Measurements from ENCODE around the gene TSHZ2. TPM values are rescaled to one million over a fixed set of nuclear protein-coding genes. Genes with fewer than 3 reads are reported as not detected.

Gene TSHZ2
- total and polyA plus RNA-seq, 2 of the 4 experiments (the other 2 are of a cell fraction), result under 0.01 to 0.02 TPM

DNA sequence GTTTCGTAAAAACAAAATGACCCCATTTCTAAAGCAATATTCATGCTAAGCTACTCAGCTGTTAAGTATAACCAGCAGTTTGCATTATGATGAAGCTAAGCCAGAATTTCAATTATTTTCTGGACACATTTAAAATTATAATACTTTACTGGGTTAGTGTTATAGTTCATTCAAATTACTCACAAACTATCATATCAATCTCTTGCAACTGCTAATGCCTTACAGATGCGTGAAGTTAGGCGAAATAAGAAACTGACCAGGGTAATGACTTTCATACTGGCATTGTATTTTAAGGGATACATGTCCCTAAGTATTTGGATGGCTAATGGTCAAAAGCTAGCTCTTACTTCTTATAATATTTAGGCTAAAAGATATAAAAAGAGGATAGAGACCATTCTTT is 249.6 kb downstream of the TSHZ2 start:
- intact Hi-C loops (cut with micrococcal nuclease) (no loop called here), dilution Hi-C loops (cut with HindIII; ENCODE audit: low sequenced_read_pairs, unreplicated experiment) (no loop called here), in situ Hi-C loops (cut with MboI; ENCODE audit: low sequenced_read_pairs) (loop anchor here (25.0 kb wide), 1 partner anchor 909 kb away; no protein-coding TSS in a partner anchor)
- Histone ChIP-seq H4K8ac (ENCODE audit: low read depth in 2 of 2, low read length in 2 of 2) (no peak overlapping the region), H2AFZ (replicated peaks; ENCODE audit: low read length, poor library complexity) (no peak overlapping the region), H4K20me1 (ENCODE audit: insufficient read depth, low read length) (no peaks in the 10 kb centered on the region), H3K9me3 (ENCODE audit: control insufficient read depth, insufficient read depth, low read length) (no peaks in the 10 kb centered on the region), H3K23ac (ENCODE audit: low read depth, low read length) (no peak overlapping the region), H3K27me3 (ENCODE audit: control insufficient read depth, insufficient read depth, low read length) (no peaks in the 10 kb centered on the region), H2AK9ac (replicated peaks; ENCODE audit: low read depth, low read length, poor library complexity) (no peak overlapping the region), H3K4me2 (ENCODE audit: low read depth, low read length) (no peak overlapping the region), H3K14ac (replicated peaks; ENCODE audit: low read depth, low read length) (no peak overlapping the region), H3K56ac (ENCODE audit: extremely low read depth, insufficient read depth, low read length) (no peak overlapping the region), H2BK20ac (ENCODE audit: low read depth, low read length) (no peak overlapping the region), H3K27ac (ENCODE audit: insufficient read depth, low read length) (no peak overlapping the region), H3K18ac (ENCODE audit: low read depth, low read length) (no peak overlapping the region), H3K79me1 (ENCODE audit: low read depth in 1 of 2, low read length in 2 of 2) (no peaks in the 10 kb centered on the region), H3K9me1 (ENCODE audit: insufficient read depth, low read length) (no peaks in the 10 kb centered on the region), H4K91ac (ENCODE audit: insufficient read depth, low read depth, low read length) (no peak overlapping the region), H3K4me3 (ENCODE audit: insufficient read depth, low read depth, low read length) (no peak overlapping the region), H2BK120ac (ENCODE audit: low read depth, low read length) (no peak overlapping the region), H3K36me3 (ENCODE audit: control insufficient read depth, insufficient read depth, low read length) (no peaks in the 10 kb centered on the region), H3K4me1 (ENCODE audit: control insufficient read depth, insufficient read depth, low read length) (no peaks in the 10 kb centered on the region), H3K4ac (ENCODE audit: low read depth, low read length) (no peak overlapping the region), H2BK15ac (ENCODE audit: low read depth, low read length) (no peak overlapping the region), H2AK5ac (ENCODE audit: low read depth, low read length) (no peak overlapping the region), H4K5ac (ENCODE audit: low read depth, low read length) (no peak overlapping the region), H3K9ac (ENCODE audit: low read depth, low read length) (no peak overlapping the region), H2BK5ac (ENCODE audit: low read depth, low read length, poor library complexity, severe bottlenecking) (no peak overlapping the region)
- BruUV-seq (replicated peaks), result no TSS peak
- ChIA-PET POLR2A (ENCODE audit: unreplicated experiment) (no interaction called here), CTCF (no interaction called here)
- no peak for ATAC-seq (ENCODE audit: low read depth)
- TF ChIP-seq POLR2A (IDR thresholded peaks at IDR 0.05; ENCODE audit: low read depth, low read length), result no peak
- TF ChIP-seq MXI1 (IDR thresholded peaks at IDR 0.05; ENCODE audit: borderline replicate concordance, low read depth, low read length), result no peak
- TF ChIP-seq SMC3 (IDR thresholded peaks at IDR 0.05; ENCODE audit: low read depth, low read length), result no peak
- TF ChIP-seq MAFK (IDR thresholded peaks at IDR 0.05; ENCODE audit: low read depth, low read length), result no peak
- TF ChIP-seq RFX5 (IDR thresholded peaks at IDR 0.05; ENCODE audit: low read depth, low read length), result no peak
- TF ChIP-seq CEBPB (IDR thresholded peaks at IDR 0.05; ENCODE audit: low read depth, low read length), result no peak
- TF ChIP-seq FOS (IDR thresholded peaks at IDR 0.05; ENCODE audit: low read depth, low read length), result no peak
- no peak for TF ChIP-seq RCOR1 (IDR thresholded peaks at IDR 0.05; ENCODE audit: insufficient replicate concordance, low read length)
- TF ChIP-seq, protein P1, sequence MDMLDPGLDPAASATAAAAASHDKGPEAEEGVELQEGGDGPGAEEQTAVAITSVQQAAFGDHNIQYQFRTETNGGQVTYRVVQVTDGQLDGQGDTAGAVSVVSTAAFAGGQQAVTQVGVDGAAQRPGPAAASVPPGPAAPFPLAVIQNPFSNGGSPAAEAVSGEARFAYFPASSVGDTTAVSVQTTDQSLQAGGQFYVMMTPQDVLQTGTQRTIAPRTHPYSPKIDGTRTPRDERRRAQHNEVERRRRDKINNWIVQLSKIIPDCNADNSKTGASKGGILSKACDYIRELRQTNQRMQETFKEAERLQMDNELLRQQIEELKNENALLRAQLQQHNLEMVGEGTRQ (IDR thresholded peaks at IDR 0.05; ENCODE audit: low read depth, low read length), result no peak
- no peak for TF ChIP-seq BHLHE40 (IDR thresholded peaks at IDR 0.05; ENCODE audit: low read depth, low read length)
- TF ChIP-seq, protein P2, sequence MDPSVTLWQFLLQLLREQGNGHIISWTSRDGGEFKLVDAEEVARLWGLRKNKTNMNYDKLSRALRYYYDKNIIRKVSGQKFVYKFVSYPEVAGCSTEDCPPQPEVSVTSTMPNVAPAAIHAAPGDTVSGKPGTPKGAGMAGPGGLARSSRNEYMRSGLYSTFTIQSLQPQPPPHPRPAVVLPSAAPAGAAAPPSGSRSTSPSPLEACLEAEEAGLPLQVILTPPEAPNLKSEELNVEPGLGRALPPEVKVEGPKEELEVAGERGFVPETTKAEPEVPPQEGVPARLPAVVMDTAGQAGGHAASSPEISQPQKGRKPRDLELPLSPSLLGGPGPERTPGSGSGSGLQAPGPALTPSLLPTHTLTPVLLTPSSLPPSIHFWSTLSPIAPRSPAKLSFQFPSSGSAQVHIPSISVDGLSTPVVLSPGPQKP (IDR thresholded peaks at IDR 0.05; ENCODE audit: borderline replicate concordance, low read depth, low read length), result no peak
- no peak for TF ChIP-seq NFE2L2 (IDR thresholded peaks at IDR 0.05; ENCODE audit: low read depth, low read length)
- TF ChIP-seq RAD21 (IDR thresholded peaks at IDR 0.05; ENCODE audit: low read length), result no peak
- TF ChIP-seq MAZ (IDR thresholded peaks at IDR 0.05; ENCODE audit: borderline replicate concordance, low read depth, low read length), result no peak
- TF ChIP-seq, protein P3, sequence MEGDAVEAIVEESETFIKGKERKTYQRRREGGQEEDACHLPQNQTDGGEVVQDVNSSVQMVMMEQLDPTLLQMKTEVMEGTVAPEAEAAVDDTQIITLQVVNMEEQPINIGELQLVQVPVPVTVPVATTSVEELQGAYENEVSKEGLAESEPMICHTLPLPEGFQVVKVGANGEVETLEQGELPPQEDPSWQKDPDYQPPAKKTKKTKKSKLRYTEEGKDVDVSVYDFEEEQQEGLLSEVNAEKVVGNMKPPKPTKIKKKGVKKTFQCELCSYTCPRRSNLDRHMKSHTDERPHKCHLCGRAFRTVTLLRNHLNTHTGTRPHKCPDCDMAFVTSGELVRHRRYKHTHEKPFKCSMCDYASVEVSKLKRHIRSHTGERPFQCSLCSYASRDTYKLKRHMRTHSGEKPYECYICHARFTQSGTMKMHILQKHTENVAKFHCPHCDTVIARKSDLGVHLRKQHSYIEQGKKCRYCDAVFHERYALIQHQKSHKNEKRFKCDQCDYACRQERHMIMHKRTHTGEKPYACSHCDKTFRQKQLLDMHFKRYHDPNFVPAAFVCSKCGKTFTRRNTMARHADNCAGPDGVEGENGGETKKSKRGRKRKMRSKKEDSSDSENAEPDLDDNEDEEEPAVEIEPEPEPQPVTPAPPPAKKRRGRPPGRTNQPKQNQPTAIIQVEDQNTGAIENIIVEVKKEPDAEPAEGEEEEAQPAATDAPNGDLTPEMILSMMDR (conservative IDR thresholded peaks at IDR 0.05; ENCODE audit: low read depth, low read length), result no peak
- TF ChIP-seq CHD1 (IDR thresholded peaks at IDR 0.05; ENCODE audit: low read depth, low read length), result no peak
- DNase-seq, result no peak
- WGBS, 2 experiments (ENCODE audit: extremely low coverage in 2 of 2, insufficient read length in 1 of 2), result no CpG with 5 or more reads among the region's 3 CpGs

Measured in IMR-90 (cell line).